Sigmoid colon (tissue), 7 donors: ENCODE measurements around the gene KATNB1. TPM values are rescaled to one million over a fixed set of nuclear protein-coding genes. Genes with fewer than 3 reads are reported as not detected.
"Not testable (repeated sequence)": the region's sequence is repeated elsewhere in the genome, so short reads cannot be mapped to it uniquely, and the experiment has no call there.

Experiments used
- DNase-seq: peaks from one replicate; pipeline ENCODE4 v3.0.0-alpha.2; 2019
- H3K27ac ChIP-seq, 4 donors: fragments of 200-600 bp; sonication (generic); one replicate each; pipeline ENCODE4 v1.5.1; 2016 to 2019; ENCODE audit warnings: mild to moderate bottlenecking in 1 of 4
- H3K27me3 ChIP-seq, 3 donors: fragments of 200-600 bp; sonication (generic); one replicate each; pipeline ENCODE4 v1.5.1; 2019; ENCODE audit warnings: mild to moderate bottlenecking in 1 of 3
- H3K36me3 ChIP-seq, 4 donors: fragments of 200-600 bp; sonication (generic); one replicate each; pipeline ENCODE4 v1.5.1; 2016 to 2019
- H3K4me1 ChIP-seq, 4 donors: fragments of 200-600 bp; sonication (generic); one replicate each; pipeline ENCODE4 v1.5.1; 2017 to 2019
- H3K4me3 ChIP-seq, 4 donors: fragments of 200-600 bp; sonication (generic); one replicate each; pipeline ENCODE4 v1.5.1; 2017 to 2019; ENCODE audit warnings: mild to moderate bottlenecking in 2 of 4, moderate library complexity in 1 of 4
- H3K9me3 ChIP-seq, 4 donors: fragments of 200-600 bp in 3 of 4; sonication (generic) in 3 of 4; one replicate each; pipeline versions ENCODE4 v1.5.1 to v1.6.1; 2013 to 2019
- CTCF ChIP-seq, 4 experiments: fragments of 450-650 bp in 3 of 4; fragments of 200-600 bp in 1 of 4; IDR thresholded peaks; one replicate each; pipeline ENCODE4 v1.5.1; 2016 to 2019; ENCODE audit warnings: antibody characterized with exemption in 4 of 4, mild to moderate bottlenecking in 3 of 4, moderate library complexity in 2 of 4
- EP300 ChIP-seq, 4 donors: sonication (generic); formaldehyde crosslinking; IDR thresholded peaks; one replicate each; pipeline ENCODE4 v1.6.1; 2017; ENCODE audit warnings: antibody characterized with exemption in 4 of 4
- POLR2A ChIP-seq, 2 donors: fragments of 450-650 bp; IDR thresholded peaks; one replicate each; pipeline ENCODE4 v1.6.1; 2016; ENCODE audit warnings: antibody characterized with exemption in 2 of 2, mild to moderate bottlenecking in 2 of 2, moderate library complexity in 2 of 2
- POLR2AphosphoS5 ChIP-seq, 4 donors: sonication (generic); formaldehyde crosslinking; IDR thresholded peaks; one replicate each; pipeline ENCODE4 v1.6.1; 2017; ENCODE audit warnings: antibody characterized with exemption in 4 of 4
- WGBS, 2 donors: extraction: QIAGEN DNeasy Blood & Tissue Kit; methylation state at CpG; one replicate each; pipeline ENCODE4 v1.1.7; 2013; 5-methylcytosine and 5-hydroxymethylcytosine counted together
- intact Hi-C: fragments of 100-400 bp; cut with DNase I; formaldehyde crosslinking; loops from one replicate; pipeline ENCODE4 v1.15.1; 2023
- polyA plus RNA-seq, 3 donors: library from polyadenylated mRNA; stranded (reverse); fragments of 200-250 nt; gene quantifications; one replicate each; pipeline ENCODE4 v1.2.3, GENCODE V29; 2013
- total RNA-seq, 4 donors: library from RNA; depleted of rRNA; stranded (reverse); fragments of >200 nt; gene quantifications; one replicate each; pipeline ENCODE4 v1.1.0, GENCODE V29; 2016
- donor health status: healthy with polysubstance abuse.
- donor health status: Bipolar disorder and iron deficiency.
- donor health status: healthy.

KATNB1 gene
- total and polyA plus RNA-seq, 7 donors = 4.3 to 18.6 (median 10.2) TPM

- H3K36me3 ChIP-seq = peaks cover 0 to 26% (median 2%) of the 10 kb centered on the region in 4 donors
- no peak overlapping the region for H3K4me3 ChIP-seq
- WGBS, 2 donors = 48 to 77% methylated on average over 4 of the region's 4 CpGs
- H3K27ac ChIP-seq = no peak overlapping the region
- no peaks in the 10 kb centered on the region for H3K27me3 ChIP-seq
- intact Hi-C loops = no loop called here
- no peak for DNase-seq
- no peaks in the 10 kb centered on the region for H3K4me1 ChIP-seq
- H3K9me3 ChIP-seq = no peaks in the 10 kb centered on the region
- TF ChIP-seq EP300 (IDR thresholded peaks at IDR 0.05) (no peak), POLR2AphosphoS5 (IDR thresholded peaks at IDR 0.05) (no peak), CTCF (IDR thresholded peaks at IDR 0.05) (no peak)
Observed at GRCh38 chr16:57742543-57742942, 7.0 kb downstream of the KATNB1 start.

DNA sequence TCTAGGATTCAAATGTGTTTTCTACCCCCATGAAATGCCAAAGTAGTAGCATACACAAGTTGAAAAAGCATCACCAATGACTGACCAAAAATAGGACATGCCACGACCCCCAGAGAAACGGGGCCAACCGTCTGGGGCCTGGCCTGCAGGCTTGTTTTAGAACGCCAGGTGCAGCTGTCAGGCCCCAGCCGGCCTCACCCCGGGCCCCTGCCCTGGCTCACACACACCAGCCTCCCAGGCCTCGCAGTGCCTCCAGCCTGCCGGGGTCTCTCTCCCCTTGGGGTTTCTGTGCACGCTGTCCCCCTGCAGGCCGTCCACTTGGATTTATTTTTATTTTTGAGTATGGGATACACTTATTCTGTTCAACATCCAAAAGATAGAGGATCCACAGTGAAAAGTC is 7.9 kb downstream of the KATNB1 start:
- 86 to 93% methylated on average over 10 of the region's 10 CpGs for WGBS, 2 donors
- DNase-seq = no peak
- H3K27ac ChIP-seq = no peak overlapping the region
- H3K27me3 ChIP-seq = no peaks in the 10 kb centered on the region
- TF ChIP-seq POLR2A (IDR thresholded peaks at IDR 0.05) (no peak), EP300 (IDR thresholded peaks at IDR 0.05) (no peak), CTCF (IDR thresholded peaks at IDR 0.05) (no peak), POLR2AphosphoS5 (IDR thresholded peaks at IDR 0.05) (no peak)
- no peak overlapping the region for H3K4me3 ChIP-seq
- no peaks in the 10 kb centered on the region for H3K9me3 ChIP-seq
- intact Hi-C loops = no loop called here
- H3K4me1 ChIP-seq = no peaks in the 10 kb centered on the region
- H3K36me3 ChIP-seq = peaks cover 0 to 23% (median 3%) of the 10 kb centered on the region in 4 donors

- WGBS, 2 donors = 89 to 93% methylated on average over 23 of the region's 23 CpGs
- intact Hi-C loops = no loop called here
- H3K4me1 ChIP-seq = no peaks in the 10 kb centered on the region
- TF ChIP-seq POLR2AphosphoS5 (IDR thresholded peaks at IDR 0.05) (no peak), EP300 (IDR thresholded peaks at IDR 0.05) (no peak), POLR2A (IDR thresholded peaks at IDR 0.05) (no peak), CTCF (IDR thresholded peaks at IDR 0.05) (no peak)
- no peak overlapping the region for H3K27ac ChIP-seq
- H3K36me3 ChIP-seq = peaks cover 0 to 23% (median 3%) of the 10 kb centered on the region in 4 donors
- H3K27me3 ChIP-seq = no peaks in the 10 kb centered on the region
- no peaks in the 10 kb centered on the region for H3K9me3 ChIP-seq
- no peak overlapping the region for H3K4me3 ChIP-seq
- no peak for DNase-seq
Observed at GRCh38 chr16:57743886-57744641, 8.5 kb downstream of the KATNB1 start.

GRCh38 chr16:57744642-57744903 is 9.0 kb downstream of the KATNB1 start:
- no peaks in the 10 kb centered on the region for H3K27me3 ChIP-seq
- WGBS, 2 donors = 91 to 93% methylated on average over 7 of the region's 7 CpGs
- no peaks in the 10 kb centered on the region for H3K4me1 ChIP-seq
- no peak overlapping the region for H3K27ac ChIP-seq
- H3K4me3 ChIP-seq = no peak overlapping the region
- DNase-seq = no peak
- no peaks in the 10 kb centered on the region for H3K9me3 ChIP-seq
- intact Hi-C loops = no loop called here
- H3K36me3 ChIP-seq = peaks cover 0 to 23% (median 3%) of the 10 kb centered on the region in 4 donors
- TF ChIP-seq EP300 (IDR thresholded peaks at IDR 0.05) (no peak), CTCF (IDR thresholded peaks at IDR 0.05) (no peak), POLR2AphosphoS5 (IDR thresholded peaks at IDR 0.05) (no peak)

DNA sequence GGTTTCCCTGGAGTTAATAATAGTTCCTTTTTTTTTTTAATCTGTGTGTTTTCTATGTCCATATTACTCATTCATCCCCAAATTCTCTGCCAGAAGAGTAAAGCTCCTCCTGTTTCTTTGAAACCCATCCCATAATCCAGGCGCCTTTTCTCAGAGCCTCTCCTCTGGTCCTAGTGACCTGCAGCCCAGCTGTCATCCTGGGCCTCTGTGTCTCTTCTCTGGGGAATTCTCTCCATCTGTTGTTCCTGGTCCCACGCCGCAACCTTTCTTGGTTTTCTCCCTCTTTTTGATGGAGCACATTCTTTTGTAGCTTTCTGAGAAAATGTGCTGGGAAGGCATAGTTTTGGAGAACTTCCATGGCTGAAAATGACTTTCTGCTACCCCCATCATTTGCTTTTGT is 10.2 kb downstream of the KATNB1 start:
- intact Hi-C loops = no loop called here
- Histone ChIP-seq H3K27me3 (no peaks in the 10 kb centered on the region), H3K9me3 (no peaks in the 10 kb centered on the region), H3K4me1 (no peaks in the 10 kb centered on the region), H3K4me3 (no peak overlapping the region), H3K27ac (no peak overlapping the region), H3K36me3 (peaks cover 0 to 23% (median 3%) of the 10 kb centered on the region in 4 donors)
- DNase-seq = no peak
- 97 to 98% methylated on average over 3 of the region's 3 CpGs for WGBS, 2 donors
- TF ChIP-seq POLR2A (IDR thresholded peaks at IDR 0.05) (no peak), CTCF (IDR thresholded peaks at IDR 0.05) (no peak), POLR2AphosphoS5 (IDR thresholded peaks at IDR 0.05) (no peak), EP300 (IDR thresholded peaks at IDR 0.05) (no peak)

DNA sequence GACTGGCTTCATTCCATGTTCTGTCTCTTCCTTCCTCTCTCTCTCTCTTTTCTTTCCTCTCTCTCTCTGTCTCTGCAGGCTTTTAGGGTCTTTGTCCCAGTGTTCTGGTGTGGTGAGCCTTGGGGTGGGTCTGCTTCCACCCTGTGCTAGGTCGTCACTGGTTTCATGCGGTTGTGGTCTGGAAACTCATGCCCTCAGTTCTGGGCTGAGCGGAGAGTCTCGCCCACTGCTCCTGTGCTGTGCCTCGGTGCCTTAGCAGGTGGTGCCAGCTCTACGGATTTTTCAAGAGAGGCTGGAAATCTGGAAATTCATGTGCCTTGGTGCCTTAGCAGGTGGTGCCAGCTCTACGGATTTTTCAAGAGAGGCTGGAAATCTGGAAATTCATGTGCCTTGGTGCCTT is 10.7 kb downstream of the KATNB1 start:
- H3K4me1 ChIP-seq, DNase-seq, intact Hi-C loops, H3K27ac ChIP-seq, H3K27me3 ChIP-seq, H3K9me3 ChIP-seq, H3K4me3 ChIP-seq: not testable (repeated sequence)
- H3K36me3 ChIP-seq = peaks cover 0 to 29% (median 3%) of the 10 kb centered on the region in 4 donors
- 93 to 94% methylated on average over 7 of the region's 7 CpGs for WGBS, 2 donors
